OCI-LY1 (cell line): Measurements from ENCODE around the gene PDZRN3.

Experiments
- CTCF ChIP-seq: fragments of 200-600 bp; sonication (generic), shearing (Covaris generic); IDR thresholded peaks from 2 replicates; pipeline ENCODE4 v1.5.1; 2017; ENCODE audit warnings: mild to moderate bottlenecking, antibody characterized with exemption, low read length, moderate library complexity, mixed read lengths
- EZH2 ChIP-seq: fragments of 200-600 bp; sonication (generic), shearing (Covaris generic); IDR thresholded peaks from 2 replicates; pipeline ENCODE4 v1.8.0; 2017; ENCODE audit warnings: borderline replicate concordance, mixed run types, mild to moderate bottlenecking, antibody characterized with exemption, low read length, moderate library complexity, mixed read lengths

- TF ChIP-seq CTCF: no peak
- TF ChIP-seq EZH2: no peak
Observed at GRCh38 chr3:73484656-73485248, 140.0 kb downstream of the PDZRN3 start.
